Suprapubic skin (tissue), 3 donors: Measurements from ENCODE around the gene PRSS21.

ENCODE experiments used
- POLR2A ChIP-seq, 2 donors: fragments of 450-650 bp; IDR thresholded peaks; one replicate each; pipeline ENCODE4 v1.6.1; 2017; ENCODE audit warnings: antibody characterized with exemption in 2 of 2, mild to moderate bottlenecking in 2 of 2, moderate library complexity in 2 of 2
- TF ChIP-seq, protein P1 (sequence below), 2 donors: fragments of 200-600 bp in 1 of 2; fragments of 450-650 bp in 1 of 2; sonication (generic) in 1 of 2; IDR thresholded peaks; one replicate each; pipeline ENCODE4 v1.5.1; 2016 to 2019; ENCODE audit warnings: antibody characterized with exemption in 2 of 2, mild to moderate bottlenecking in 1 of 2, moderate library complexity in 1 of 2

GRCh38 chr16:2785101-2785991, 31.7 kb upstream of the PRSS21 start:
- TF ChIP-seq POLR2A (IDR thresholded peaks at IDR 0.05), result no peak
- TF ChIP-seq, protein P1, sequence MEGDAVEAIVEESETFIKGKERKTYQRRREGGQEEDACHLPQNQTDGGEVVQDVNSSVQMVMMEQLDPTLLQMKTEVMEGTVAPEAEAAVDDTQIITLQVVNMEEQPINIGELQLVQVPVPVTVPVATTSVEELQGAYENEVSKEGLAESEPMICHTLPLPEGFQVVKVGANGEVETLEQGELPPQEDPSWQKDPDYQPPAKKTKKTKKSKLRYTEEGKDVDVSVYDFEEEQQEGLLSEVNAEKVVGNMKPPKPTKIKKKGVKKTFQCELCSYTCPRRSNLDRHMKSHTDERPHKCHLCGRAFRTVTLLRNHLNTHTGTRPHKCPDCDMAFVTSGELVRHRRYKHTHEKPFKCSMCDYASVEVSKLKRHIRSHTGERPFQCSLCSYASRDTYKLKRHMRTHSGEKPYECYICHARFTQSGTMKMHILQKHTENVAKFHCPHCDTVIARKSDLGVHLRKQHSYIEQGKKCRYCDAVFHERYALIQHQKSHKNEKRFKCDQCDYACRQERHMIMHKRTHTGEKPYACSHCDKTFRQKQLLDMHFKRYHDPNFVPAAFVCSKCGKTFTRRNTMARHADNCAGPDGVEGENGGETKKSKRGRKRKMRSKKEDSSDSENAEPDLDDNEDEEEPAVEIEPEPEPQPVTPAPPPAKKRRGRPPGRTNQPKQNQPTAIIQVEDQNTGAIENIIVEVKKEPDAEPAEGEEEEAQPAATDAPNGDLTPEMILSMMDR (IDR thresholded peaks at IDR 0.05), result no peak
